Measurements from ENCODE around the gene ABCC8.

The ABCC8 gene

GRCh38 chr11:17384002-17384511 lies 92.6 kb downstream of the ABCC8 start:
- peak; percentile 93 for DNase-seq

DNA sequence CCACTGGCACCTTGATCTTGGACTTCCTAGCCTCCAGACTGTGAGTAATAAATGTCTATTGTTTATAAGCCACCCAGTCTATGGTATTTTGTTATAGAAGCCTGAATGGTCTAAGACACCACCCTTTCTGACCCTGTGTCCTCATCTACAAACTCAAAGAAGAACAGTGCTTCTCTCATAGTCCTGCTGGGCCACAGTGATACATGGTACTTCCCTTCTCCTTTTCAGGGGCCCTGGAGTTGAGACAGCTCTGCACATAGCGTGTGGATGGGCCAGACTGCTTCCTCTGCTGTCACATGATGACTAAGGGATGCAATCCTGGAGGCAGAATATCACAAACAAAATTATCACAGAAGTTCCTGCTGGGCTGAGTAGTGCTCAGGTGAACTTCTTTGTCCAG lies 93.2 kb downstream of the ABCC8 start:
- DNase-seq: no peak

DNA sequence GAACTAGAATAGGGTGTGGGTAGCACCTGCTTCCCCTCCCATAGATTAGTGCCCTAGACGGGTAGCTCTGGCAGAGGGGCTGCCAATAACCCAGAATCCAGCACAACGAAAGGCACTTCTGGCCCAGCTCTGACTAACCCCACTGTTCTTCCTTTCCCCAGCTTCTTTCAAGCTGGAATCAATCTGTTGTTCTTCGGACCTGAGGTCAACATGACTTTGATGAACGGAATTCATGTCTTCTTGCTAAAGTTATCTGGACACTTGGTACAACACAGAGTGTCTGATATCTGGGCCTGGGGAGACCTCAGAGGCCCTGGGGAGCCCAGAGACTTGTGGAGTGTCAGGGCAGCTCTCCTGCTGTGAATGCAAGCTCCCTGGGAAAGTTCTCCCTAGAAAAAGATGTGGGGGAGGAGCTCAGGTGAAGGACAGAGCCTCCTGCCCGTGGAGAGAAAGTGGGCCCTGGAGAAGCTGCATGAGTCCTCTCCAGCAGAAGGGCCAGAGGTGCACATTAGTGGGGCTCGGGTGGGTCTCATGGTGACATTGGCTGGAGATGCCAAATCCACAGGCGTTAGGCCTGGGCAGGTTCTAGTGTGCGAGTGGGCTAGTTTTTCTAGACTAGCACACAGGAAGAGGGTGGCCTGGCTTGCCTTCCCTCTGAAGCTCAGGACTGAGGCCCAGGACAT lies 94.5 kb downstream of the ABCC8 start:
- DNase-seq: no peak

- no peak for DNase-seq
These were observed 95.5 kb downstream of the ABCC8 start for GRCh38 chr11:17381156-17381555.

DNA sequence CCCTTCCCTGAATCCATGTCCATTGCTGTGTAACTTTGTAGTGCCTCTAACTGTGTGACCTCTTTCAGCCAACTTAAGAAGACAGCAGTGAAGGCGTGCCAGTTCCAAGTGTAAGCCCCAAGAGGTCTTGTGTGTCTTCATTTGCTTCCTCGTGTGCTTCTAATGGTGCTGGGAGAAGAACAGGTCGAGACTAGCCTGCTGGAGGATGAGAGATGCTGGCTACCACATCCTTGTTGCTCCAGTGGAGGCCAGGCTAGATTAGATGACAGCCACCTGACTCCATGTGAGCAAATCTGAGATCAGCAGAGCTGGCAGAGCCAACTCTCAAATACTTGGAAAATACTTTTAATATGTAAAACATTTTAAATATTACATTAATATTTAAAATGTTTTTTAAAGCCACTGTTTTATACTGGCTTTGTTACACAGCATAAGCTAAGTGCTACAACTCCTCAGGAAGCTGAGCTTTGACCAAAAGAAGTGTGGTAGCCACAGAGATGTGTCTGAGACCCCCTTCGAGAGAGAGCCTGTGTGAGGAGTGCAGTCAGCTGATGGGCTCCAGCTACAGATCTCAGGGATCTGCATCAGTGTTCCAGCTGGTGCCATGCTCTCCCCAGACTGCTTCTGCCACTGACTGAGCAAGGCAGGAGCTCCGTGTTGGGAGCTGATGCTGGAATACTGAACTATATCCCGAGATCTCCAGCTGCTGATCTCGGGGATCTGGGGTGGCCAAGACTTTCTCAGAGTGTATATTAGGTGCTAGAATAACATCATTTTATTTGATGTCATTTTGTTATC lies 97.1 kb downstream of the ABCC8 start:
- no peak for DNase-seq

- DNase-seq: no peak
These were observed 98.0 kb downstream of the ABCC8 start for GRCh38 chr11:17378655-17379054.

DNA sequence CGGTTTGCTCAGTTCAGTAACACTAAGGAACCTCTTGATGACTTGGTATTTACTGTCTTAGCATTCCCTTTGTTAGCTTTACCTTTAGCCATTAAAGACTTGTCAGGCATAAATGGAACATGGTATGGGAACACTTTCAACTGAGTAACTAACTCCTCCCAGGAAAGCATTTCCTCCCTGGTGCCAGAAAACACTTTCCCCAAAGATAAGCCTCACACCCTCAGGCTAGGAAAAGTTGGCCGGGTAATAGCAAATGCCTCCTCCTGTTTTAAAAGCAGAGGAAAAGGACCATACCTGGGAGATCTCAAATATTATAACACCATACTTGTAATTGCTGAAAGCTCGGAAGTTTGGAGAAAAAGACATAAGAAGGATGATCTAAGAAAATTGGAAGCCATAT lies 100.2 kb downstream of the ABCC8 start:
- no peak for DNase-seq

GRCh38 chr11:17375547-17375946 lies 101.1 kb downstream of the ABCC8 start:
- no peak for DNase-seq

DNA sequence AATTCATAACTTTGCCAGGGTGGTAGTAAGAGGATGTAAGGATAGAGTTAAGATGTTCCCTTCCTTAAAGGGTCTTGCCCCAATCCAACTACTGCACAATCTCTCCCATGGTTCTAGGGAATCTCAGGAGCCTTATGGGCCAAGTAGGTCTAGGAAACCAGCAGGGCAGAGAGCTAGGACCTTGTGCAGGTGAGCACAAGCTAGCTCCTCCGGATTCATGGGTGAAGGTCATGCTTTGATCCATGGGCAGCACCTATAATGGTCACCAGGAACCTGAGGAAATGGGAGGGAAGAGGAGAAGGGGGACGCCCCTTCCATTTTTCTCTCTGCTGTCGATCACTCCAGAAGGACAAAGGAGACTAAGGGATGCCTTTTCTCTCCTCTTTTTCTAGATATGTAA lies 105.0 kb downstream of the ABCC8 start:
- no peak for DNase-seq

DNA sequence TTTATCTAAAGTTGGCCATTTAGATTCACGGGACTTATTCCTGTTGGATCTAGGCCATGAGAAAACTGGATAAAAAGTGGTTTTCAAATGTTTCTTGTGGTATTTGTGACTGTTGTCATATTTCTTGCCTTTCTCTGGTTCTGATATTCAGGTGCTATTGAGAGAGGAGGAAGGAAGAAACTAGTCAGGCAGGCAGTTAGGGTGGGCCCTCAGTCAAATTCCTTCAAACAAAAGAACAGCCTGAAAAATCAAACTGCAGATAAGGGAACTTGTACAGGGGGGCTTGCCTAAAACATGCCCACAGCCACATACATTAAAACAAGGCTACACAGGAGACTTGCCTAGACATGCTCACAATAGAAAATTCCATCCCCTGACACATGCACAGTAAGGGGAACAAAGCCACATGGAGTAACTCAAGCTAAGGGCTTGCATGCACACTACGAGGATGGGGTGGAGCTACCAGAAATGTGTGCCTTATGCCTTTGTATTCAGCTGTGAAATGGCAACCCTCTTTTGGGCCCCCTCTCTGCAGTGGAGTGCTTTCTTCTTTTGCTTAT lies 106.9 kb downstream of the ABCC8 start:
- DNase-seq: no peak

- DNase-seq: no peak
These were observed 107.6 kb downstream of the ABCC8 start for GRCh38 chr11:17369094-17369493.

- no peak for DNase-seq
These were observed 108.1 kb downstream of the ABCC8 start for GRCh38 chr11:17368551-17368950.

DNA sequence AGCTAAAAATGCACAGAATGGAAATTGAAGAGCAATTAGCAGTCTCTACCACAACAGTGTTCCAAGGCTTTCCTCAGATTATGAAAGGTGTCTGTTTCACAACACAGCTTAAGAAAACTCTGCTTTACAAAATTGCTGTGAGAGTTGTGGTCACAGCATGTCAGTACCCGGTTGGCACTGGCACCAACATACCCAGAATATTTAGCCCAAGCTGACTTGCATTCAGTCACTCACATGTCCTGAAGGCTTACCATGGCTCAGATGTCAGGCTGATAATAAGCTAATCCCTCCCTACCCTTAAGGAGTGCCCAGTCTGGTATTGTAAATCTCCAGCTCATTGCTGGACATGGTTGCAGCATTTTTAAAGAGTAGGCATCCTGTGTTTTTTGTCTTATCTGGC lies 110.2 kb downstream of the ABCC8 start:
- no peak for DNase-seq

DNA sequence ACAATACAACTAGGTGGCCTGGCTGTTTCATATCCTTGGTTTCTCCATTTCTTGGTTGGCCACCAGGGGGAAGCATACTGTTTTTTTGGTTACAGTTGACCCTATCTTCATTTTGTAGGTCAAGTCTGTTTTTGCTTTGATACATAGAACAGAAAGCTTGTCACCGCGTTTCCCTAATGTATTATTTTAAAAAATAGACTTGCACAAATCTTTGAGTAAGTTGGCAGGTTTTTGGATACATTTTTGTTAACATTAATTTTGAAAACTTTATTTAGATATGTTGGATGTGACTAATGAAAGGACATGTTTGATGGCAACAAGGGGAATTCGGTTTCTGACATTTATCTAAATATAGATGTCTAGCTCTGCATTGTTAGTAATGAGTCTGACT lies 122.0 kb downstream of the ABCC8 start:
- peak; percentile 68 for DNase-seq

GRCh38 chr11:17353821-17354600 lies 122.6 kb downstream of the ABCC8 start:
- no peak for DNase-seq

- peak; percentile 83 for DNase-seq
These were observed 123.5 kb downstream of the ABCC8 start for GRCh38 chr11:17352950-17353820.

GRCh38 chr11:17351510-17352176 lies 125.0 kb downstream of the ABCC8 start, which contains the start of gene NCR3LG1:
NCR3LG1 (plus strand) TSS chr11:17351800; CDS start chr11:17351970, 170 bp downstream.
- peak; percentile 80 for DNase-seq

DNA sequence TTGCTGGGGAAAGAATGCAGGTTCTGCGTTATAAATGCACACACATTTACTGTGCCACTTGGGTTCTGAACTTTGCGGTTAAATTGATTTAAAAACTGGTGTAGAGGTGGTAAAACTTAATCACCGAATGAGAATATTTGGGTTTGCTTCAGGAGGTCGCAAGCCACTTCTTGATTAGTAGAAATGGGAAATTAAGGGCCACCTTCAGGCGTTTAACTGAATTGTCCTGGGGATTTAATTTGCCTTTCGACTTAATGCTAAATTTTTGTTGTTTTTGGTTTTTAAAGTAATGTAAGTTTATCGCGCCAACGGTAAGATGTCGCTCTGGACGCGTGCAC lies 125.5 kb downstream of the ABCC8 start:
- DNase-seq: no peak

- no peak for DNase-seq
These were observed 126.0 kb downstream of the ABCC8 start for GRCh38 chr11:17350455-17351171.

DNA sequence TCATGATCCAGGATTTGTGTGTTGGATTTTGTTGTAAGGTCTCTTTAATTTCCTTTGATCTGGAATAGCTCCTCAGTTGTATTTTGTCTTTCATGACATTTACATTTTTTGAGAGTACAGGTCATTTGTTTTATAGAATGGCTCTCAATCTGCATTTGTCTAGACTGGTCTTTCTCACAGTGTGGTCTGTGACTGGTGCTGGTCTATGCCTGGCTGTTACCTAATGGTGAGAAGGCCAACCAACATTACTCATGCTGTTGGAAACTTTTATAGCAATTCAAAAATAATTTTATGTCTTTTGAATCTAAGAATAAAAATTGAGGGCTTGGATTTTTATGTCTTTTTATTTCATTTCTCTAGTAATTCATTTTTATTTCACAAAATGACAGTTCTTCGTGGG lies 129.0 kb downstream of the ABCC8 start:
- no peak for DNase-seq

DNA sequence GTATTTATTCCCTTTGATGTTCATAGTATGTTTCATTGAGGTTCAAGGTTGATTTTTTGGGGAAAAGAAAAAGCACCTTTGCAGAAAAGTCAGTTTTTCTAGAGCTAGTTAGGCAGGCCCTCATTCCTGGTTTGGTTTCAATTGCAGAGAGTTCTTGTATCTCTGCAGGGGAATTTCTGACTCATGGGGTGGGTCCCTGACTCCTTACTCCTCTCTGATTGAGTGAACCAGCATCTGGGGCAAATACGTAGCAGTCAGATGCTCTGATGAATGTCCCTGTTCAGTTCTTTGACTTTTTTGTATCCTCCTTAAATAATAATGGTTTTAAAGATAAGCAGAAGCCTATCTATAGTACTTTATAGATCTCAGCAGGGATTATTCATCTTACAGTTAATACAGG lies 132.7 kb downstream of the ABCC8 start:
- DNase-seq: no peak
